Measurements from ENCODE around the gene STOX1.
"Not testable (repeated sequence)": the region's sequence is repeated elsewhere in the genome, so short reads cannot be mapped to it uniquely, and the experiment has no call there.

DNA sequence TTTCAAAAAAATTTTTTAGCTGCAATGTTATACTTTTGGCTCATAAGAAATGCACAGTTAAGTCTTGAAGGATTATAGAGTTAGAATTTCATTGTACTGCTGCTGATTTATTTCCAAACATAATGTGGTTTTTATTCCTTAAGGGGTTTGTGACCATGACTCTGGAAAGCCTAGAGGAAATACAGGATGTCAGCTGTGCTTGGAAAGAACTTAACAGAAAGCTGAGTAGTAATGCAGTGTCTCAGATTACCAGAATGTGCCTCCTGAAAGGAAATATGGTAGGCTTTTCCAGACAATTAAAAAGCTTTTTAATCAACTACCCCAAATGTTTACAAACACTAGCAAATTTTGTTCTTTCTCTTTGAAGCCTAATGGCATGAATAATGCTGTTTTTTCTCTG is 113.6 kb downstream of the STOX1 start:
- TF ChIP-seq, protein P1, sequence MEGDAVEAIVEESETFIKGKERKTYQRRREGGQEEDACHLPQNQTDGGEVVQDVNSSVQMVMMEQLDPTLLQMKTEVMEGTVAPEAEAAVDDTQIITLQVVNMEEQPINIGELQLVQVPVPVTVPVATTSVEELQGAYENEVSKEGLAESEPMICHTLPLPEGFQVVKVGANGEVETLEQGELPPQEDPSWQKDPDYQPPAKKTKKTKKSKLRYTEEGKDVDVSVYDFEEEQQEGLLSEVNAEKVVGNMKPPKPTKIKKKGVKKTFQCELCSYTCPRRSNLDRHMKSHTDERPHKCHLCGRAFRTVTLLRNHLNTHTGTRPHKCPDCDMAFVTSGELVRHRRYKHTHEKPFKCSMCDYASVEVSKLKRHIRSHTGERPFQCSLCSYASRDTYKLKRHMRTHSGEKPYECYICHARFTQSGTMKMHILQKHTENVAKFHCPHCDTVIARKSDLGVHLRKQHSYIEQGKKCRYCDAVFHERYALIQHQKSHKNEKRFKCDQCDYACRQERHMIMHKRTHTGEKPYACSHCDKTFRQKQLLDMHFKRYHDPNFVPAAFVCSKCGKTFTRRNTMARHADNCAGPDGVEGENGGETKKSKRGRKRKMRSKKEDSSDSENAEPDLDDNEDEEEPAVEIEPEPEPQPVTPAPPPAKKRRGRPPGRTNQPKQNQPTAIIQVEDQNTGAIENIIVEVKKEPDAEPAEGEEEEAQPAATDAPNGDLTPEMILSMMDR (IDR thresholded peaks at IDR 0.05; ENCODE audit: insufficient read depth, low read length), result not testable (repeated sequence)
- TF ChIP-seq, protein P2, sequence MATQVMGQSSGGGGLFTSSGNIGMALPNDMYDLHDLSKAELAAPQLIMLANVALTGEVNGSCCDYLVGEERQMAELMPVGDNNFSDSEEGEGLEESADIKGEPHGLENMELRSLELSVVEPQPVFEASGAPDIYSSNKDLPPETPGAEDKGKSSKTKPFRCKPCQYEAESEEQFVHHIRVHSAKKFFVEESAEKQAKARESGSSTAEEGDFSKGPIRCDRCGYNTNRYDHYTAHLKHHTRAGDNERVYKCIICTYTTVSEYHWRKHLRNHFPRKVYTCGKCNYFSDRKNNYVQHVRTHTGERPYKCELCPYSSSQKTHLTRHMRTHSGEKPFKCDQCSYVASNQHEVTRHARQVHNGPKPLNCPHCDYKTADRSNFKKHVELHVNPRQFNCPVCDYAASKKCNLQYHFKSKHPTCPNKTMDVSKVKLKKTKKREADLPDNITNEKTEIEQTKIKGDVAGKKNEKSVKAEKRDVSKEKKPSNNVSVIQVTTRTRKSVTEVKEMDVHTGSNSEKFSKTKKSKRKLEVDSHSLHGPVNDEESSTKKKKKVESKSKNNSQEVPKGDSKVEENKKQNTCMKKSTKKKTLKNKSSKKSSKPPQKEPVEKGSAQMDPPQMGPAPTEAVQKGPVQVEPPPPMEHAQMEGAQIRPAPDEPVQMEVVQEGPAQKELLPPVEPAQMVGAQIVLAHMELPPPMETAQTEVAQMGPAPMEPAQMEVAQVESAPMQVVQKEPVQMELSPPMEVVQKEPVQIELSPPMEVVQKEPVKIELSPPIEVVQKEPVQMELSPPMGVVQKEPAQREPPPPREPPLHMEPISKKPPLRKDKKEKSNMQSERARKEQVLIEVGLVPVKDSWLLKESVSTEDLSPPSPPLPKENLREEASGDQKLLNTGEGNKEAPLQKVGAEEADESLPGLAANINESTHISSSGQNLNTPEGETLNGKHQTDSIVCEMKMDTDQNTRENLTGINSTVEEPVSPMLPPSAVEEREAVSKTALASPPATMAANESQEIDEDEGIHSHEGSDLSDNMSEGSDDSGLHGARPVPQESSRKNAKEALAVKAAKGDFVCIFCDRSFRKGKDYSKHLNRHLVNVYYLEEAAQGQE (IDR thresholded peaks at IDR 0.05; ENCODE audit: insufficient replicate concordance, low read depth), result not testable (repeated sequence)
- not testable (repeated sequence) for TF ChIP-seq POLR2AphosphoS5 (IDR thresholded peaks at IDR 0.05; ENCODE audit: low read depth)

Measured in HL-60 (cell line).